ENCODE measurements around the gene DPP7. TPM values are rescaled to one million over a fixed set of nuclear protein-coding genes. Genes with fewer than 3 reads are reported as not detected.
A peak's percentile ranks its signal among the peaks of the same experiment; 100 is the strongest.

The DPP7 gene
- total RNA-seq, 2 experiments from 2014 or later = 222 to 227 TPM

- ATAC-seq = no peak
- POLR2A ChIA-PET = interaction anchor here (0.9 to 2.5 kb wide), 4 partner anchors 8 to 152 kb away, joined by 3 to 12 read pairs (median 6); no protein-coding TSS in a partner anchor
These were observed 26.4 kb downstream of the DPP7 start for GRCh38 chr9:137088121-137088520.

GRCh38 chr9:137087409-137087925 is 27.1 kb downstream of the DPP7 start:
- DNase-seq = peak; percentile 56
- H3K36me3 Mint-ChIP-seq (ENCODE audit: low read depth) = peaks cover 6% of the 10 kb centered on the region
- CTCF ChIA-PET = interaction anchor here (0.6 to 3.2 kb wide), 13 partner anchors 8 to 359 kb away, joined by 3 to 17 read pairs (median 4); partner anchors contain the start of genes ABCA2, NPDC1 and RNF224
- intact Hi-C loops (cut with micrococcal nuclease) = no loop called here
- TF ChIP-seq CTCF (IDR thresholded peaks at IDR 0.05) = no peak
- no peaks in the 10 kb centered on the region for H3K9me3 Mint-ChIP-seq
- H3K4me3 Mint-ChIP-seq = peak overlapping the region; percentile 86
- peak overlapping the region; percentile 91 for H3K27ac Mint-ChIP-seq
- POLR2A ChIA-PET = interaction anchor here (0.9 to 2.5 kb wide), 8 partner anchors 8 to 153 kb away, joined by 3 to 12 read pairs (median 6); partner anchors contain the start of genes SAPCD2 and UAP1L1
- peaks cover 36% of the 10 kb centered on the region for H3K4me1 Mint-ChIP-seq (ENCODE audit: low read depth)
- H3K27me3 Mint-ChIP-seq = no peaks in the 10 kb centered on the region
- no peak for ATAC-seq

More at GRCh38 chr9:137088121-137088520, 26.4 kb downstream of the DPP7 start:
- CTCF ChIA-PET = interaction anchor here (0.6 to 2.6 kb wide), 5 partner anchors 8 to 359 kb away, joined by 3 to 17 read pairs (median 4); partner anchors contain the start of genes NPDC1 and RNF224
- intact Hi-C loops (cut with micrococcal nuclease) = no loop called here
- no peak for DNase-seq
- peaks cover 36% of the 10 kb centered on the region for H3K4me1 Mint-ChIP-seq (ENCODE audit: low read depth)
- H3K27ac Mint-ChIP-seq = peak overlapping the region; percentile 91
- H3K4me3 Mint-ChIP-seq = peak overlapping the region; percentile 86
- no peak for TF ChIP-seq CTCF (IDR thresholded peaks at IDR 0.05)
- H3K9me3 Mint-ChIP-seq = no peaks in the 10 kb centered on the region
- peaks cover 4% of the 10 kb centered on the region for H3K36me3 Mint-ChIP-seq (ENCODE audit: low read depth)
- no peaks in the 10 kb centered on the region for H3K27me3 Mint-ChIP-seq

- no peaks in the 10 kb centered on the region for H3K9me3 Mint-ChIP-seq
- intact Hi-C loops (cut with micrococcal nuclease) = no loop called here
- DNase-seq (peak; percentile 100), ATAC-seq (peak; percentile 86)
- peak within 1 kb of the TSS; percentile 90 for H3K4me3 Mint-ChIP-seq
- ChIA-PET CTCF (interaction anchor here (1.0 to 3.2 kb wide), 12 partner anchors 9 to 150 kb away, joined by 3 to 17 read pairs (median 4); partner anchors contain the start of genes ABCA2, SAPCD2 and UAP1L1), POLR2A (interaction anchor here (0.6 to 2.2 kb wide), 19 partner anchors 8 to 293 kb away, joined by 3 to 12 read pairs (median 3); partner anchors contain the start of genes ANAPC2, SAPCD2, SSNA1 and UAP1L1)
- H3K27me3 Mint-ChIP-seq = no peaks in the 10 kb centered on the region
- no peak for TF ChIP-seq CTCF (IDR thresholded peaks at IDR 0.05)
- peaks cover 10% of the 10 kb centered on the region for H3K36me3 Mint-ChIP-seq (ENCODE audit: low read depth)
- peak within 1 kb of the TSS; percentile 94 for H3K27ac Mint-ChIP-seq
- H3K4me1 Mint-ChIP-seq (ENCODE audit: low read depth) = peaks cover 38% of the 10 kb centered on the region
These were observed 27.8 kb downstream of the DPP7 start, which contains the start of gene MAN1B1 for GRCh38 chr9:137086531-137087408. MAN1B1 (plus strand) TSS chr9:137086985; CDS start chr9:137087000, 15 bp downstream.

GRCh38 chr9:137085920-137086530 is 28.5 kb downstream of the DPP7 start:
- intact Hi-C loops (cut with micrococcal nuclease) = no loop called here
- Mint-ChIP-seq H3K36me3 (ENCODE audit: low read depth) (peaks cover 13% of the 10 kb centered on the region), H3K27ac (peak overlapping the region; percentile 94), H3K9me3 (no peaks in the 10 kb centered on the region), H3K4me3 (peak overlapping the region; percentile 90), H3K4me1 (ENCODE audit: low read depth) (peaks cover 39% of the 10 kb centered on the region), H3K27me3 (no peaks in the 10 kb centered on the region)
- peak; percentile 57 for DNase-seq
- CTCF ChIA-PET = interaction anchor here (1.0 to 3.2 kb wide), 10 partner anchors 9 to 151 kb away, joined by 4 to 17 read pairs (median 6); partner anchors contain the start of genes ABCA2, SAPCD2 and UAP1L1
- TF ChIP-seq CTCF (IDR thresholded peaks at IDR 0.05) = no peak
- ATAC-seq = no peak
- POLR2A ChIA-PET = interaction anchor here (0.6 to 2.2 kb wide), 16 partner anchors 8 to 292 kb away, joined by 3 to 12 read pairs (median 3); partner anchors contain the start of genes SAPCD2 and UAP1L1

Measured in activated CD8-positive, alpha-beta T cell treated with anti-CD3 and anti-CD28 coated beads for 36 hours (primary cell).